NCI-H2171 treated with DMSO at 0.1 percent for 48 hours (cell line): ENCODE data around the gene MTG1.
A peak's percentile ranks its signal among the peaks of the same experiment; 100 is the strongest.
"Not testable (repeated sequence)": the region's sequence is repeated elsewhere in the genome, so short reads cannot be mapped to it uniquely, and the experiment has no call there.

Experiments
- DNase-seq: peaks from one replicate; lab custom pipeline; 2025; lab: John Stamatoyannopoulos, UW

The MTG1 gene

DNA sequence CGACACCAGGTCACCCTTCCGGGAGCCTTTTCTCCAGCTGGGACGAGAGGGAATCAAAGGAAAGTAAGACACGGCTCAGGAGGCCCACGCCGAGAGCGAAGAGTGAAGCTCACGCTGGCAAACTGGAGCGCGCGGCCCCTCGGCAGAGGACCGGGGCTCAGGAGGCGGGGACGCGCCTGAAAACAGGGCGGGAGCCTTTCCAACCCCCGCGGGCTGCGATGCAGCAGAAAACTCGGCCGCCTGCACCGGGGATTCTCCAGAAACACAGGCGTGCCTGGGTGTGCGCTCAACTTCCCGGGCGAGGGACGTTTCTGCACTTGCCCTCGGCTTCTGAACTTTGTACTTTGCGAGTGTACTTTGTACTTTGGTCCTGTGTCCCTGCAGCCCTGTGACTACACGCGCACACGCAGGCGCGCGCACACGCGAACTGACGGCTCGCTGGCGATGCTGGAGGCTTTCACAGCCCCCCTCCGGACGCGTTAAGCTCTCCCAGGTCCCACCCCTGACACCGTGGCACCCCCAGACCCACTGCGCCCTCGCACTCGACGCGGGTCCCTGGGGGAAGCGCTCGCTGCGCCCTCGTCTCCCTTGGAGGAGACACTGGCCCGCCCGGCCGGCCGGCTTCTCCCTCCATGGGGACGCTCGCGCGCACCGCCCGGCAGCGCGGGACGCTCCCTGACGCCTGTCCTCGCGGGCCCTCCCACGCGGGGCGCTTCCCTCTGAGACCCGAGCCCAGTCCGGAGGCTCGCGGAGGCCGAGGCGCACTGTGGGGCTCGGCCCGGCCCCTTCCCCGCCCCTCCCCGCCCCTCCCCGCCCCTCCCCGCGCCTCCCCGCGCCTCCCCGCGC is 15.5 kb upstream of the MTG1 start:
- peak; percentile 11 for DNase-seq

DNA sequence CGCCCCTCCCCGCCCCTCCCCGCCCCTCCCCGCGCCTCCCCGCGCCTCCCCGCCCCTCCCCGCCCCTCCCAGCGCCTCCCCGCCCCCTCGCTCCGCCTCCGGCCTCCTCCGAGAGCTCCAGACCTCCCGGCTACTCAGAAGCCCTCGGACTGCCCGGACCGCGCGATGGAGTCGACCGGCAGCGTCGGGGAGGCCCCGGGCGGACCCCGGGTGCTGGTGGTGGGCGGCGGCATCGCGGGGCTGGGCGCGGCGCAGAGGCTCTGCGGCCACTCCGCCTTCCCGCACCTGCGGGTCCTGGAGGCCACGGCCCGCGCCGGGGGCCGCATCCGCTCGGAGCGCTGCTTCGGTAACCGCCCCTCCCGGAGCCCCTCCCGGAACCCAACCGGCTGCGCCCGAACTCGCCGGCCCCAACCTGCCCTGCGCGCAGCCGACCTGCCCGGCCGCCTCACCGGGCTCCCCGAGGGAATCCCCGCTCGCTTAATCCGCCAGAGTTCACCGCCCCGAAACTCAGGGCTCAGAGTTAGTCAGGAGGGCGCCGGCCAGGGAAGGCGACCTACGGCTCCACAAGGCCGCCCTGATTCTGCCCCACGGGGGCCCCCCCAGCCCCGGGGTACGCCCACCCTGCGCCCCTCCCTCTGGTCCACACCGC is 14.7 kb upstream of the MTG1 start, which contains the start of gene PAOX:
PAOX (plus strand) TSS at position 111 of the 649 bp plus-strand sequence; CDS start at position 166, 55 bp downstream.
- DNase-seq: no peak

DNA sequence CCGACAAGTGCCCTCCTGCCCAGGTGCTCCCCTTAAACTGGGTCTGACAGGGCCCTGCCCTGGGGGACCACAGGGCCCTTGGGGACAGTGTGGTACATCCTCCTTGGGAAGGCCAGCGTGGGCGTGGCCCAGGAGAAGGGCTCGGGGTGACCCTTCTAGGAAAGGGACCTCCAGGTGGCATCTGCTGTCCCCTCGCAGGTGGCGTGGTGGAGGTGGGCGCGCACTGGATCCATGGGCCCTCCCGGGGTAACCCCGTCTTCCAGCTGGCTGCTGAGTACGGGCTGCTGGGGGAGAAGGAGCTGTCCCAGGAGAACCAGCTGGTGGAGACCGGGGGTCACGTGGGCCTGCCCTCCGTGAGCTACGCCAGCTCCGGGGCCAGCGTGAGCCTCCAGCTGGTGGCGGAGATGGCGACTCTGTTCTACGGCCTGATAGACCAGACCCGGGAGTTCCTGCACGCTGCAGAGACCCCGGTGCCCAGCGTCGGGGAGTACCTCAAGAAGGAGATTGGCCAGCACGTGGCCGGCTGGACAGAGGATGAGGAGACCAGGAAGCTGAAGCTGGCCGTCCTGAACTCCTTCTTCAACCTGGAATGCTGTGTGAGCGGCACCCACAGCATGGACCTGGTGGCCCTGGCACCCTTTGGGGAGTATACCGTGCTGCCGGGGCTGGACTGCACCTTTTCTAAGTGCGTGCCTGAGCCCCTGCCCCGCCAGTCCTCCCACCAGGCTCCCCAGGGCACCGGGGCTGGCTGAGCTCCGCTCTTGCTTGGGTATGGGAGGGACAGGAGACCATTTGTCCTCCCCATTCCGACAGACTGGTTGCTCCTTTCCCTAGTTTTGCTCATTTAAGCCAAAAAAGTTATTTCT is 13.9 kb upstream of the MTG1 start:
- no peak for DNase-seq

DNA sequence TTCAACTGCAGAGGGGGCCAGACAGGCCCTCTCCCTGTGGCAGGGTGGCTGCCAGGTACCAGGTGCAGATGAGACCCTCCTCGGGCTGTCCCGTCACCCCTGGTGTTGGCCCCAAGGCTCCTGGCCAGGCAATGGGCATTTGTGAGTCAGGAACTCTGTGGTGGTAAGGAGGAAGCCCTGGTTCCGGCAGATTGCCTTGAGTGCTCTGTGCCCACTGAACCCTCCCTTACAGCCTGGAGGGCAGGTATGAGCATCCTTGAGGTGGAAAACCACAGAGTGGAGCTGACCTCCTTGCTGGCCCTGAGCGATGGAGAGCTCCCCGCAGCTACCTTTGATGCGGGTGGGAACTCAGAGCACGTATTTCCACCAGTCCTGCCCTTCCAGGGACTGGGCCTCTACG is 12.9 kb upstream of the MTG1 start:
- no peak for DNase-seq

DNA sequence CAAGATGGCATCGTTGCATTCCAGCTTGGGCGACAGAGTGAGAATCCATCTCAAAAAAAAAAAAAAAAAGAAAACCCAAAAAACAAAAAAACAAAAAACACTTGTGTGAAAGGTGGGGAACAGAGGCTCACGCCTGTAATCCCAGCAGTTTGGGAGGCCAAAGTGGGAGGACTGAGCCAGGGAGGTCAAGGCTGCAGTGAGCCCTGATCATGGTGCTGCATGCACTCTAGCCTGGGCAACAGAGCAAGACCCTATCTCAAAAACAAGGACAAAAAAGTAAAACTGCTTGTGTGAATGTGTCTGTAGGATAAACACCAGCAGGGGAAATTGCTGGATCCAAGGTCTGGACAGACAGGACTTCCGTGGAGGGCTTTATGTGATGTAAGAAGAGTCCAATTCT is 10.4 kb upstream of the MTG1 start:
- no peak for DNase-seq

DNA sequence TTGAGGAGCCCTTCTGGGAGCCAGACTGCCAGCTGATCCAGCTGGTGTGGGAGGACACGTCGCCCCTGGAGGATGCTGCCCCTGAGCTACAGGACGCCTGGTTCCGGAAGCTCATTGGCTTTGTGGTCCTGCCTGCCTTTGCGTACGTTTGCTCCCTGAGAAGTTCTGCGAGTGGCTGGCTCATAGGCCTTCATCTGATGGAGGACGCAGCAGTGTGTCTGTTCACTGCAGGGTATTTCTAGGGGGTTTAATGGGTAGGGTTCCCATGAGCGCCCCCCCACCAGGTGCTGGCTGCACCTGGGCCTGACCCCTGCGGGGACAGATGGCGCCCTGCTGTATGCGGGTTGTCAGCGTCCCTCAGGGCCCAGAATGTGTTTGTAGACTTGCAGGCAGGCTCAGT is 9.9 kb upstream of the MTG1 start:
- DNase-seq: no peak

DNA sequence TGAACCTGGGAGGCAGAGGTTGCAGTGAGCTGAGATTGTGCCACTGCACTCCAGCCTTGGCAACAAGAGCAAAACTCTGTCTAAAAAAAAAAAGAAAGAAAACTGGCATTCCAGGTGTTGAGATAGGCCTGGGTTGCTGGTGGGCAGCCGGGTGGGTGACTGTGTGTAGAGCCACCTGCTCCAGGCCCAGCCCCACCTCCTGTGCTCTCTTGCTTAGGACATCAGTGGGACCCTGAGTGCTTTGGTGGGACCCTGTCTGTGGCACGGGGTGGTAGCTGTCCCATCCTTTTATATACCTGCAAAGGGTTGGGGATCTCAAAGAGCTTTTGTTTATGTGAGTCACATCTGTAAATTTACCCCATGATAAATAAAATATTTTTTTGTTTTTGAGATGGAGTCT is 8.7 kb upstream of the MTG1 start:
- DNase-seq: no peak

DNA sequence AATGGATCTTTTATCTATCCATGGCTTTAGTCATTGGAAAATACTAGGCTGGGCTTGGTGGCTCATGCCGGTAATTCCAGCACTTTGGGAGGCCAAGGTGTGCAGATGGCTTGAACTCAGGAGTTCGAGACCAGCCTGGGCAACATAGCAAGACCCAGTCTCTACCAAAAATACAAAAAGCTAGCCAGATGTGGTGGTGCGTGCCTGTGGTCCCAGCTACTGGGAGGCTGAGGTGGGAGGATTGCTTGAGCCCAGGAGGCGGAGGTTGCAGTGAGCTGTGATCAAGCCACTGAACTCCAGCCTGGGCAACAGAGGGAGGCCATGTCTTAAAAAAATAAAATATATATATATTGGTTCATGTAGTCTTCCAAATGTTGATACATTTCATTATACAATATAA is 7.0 kb upstream of the MTG1 start:
- DNase-seq: not testable (repeated sequence)

DNA sequence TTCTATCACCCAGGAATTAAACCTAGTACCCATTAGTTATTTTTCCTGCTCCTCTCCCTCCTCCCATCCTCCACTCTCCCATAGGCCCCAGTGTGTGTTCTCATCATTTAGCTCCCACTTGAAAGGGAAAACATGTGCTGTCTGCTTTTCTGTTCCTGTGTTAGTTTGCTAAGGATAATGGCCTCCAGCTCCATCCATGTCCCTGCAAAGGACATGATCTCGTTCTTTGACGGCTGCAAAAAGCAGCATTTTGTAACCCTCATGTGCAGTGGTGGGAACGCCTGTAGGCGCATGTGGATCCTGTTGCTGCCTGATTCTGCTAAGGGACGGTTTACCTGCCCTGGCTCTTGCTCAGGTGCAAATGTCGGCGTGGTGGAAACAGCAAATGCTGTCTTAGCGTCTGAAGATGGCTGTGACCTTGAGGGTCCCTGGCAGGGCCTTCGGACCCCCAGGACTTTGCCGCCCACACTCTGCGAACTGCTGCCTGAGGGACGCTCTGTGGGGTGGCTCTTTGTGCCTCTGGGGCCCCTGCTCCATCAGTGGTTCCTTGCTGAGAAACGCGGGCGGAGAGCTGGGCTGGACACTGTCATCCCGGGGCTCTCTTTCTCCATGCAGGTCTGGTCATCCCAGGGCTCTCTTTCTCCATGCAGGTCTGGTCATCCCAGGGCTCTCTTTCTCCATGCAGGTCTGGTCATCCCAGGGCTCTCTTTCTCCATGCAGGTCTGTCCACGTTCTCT is 5.6 kb upstream of the MTG1 start:
- DNase-seq: no peak

DNA sequence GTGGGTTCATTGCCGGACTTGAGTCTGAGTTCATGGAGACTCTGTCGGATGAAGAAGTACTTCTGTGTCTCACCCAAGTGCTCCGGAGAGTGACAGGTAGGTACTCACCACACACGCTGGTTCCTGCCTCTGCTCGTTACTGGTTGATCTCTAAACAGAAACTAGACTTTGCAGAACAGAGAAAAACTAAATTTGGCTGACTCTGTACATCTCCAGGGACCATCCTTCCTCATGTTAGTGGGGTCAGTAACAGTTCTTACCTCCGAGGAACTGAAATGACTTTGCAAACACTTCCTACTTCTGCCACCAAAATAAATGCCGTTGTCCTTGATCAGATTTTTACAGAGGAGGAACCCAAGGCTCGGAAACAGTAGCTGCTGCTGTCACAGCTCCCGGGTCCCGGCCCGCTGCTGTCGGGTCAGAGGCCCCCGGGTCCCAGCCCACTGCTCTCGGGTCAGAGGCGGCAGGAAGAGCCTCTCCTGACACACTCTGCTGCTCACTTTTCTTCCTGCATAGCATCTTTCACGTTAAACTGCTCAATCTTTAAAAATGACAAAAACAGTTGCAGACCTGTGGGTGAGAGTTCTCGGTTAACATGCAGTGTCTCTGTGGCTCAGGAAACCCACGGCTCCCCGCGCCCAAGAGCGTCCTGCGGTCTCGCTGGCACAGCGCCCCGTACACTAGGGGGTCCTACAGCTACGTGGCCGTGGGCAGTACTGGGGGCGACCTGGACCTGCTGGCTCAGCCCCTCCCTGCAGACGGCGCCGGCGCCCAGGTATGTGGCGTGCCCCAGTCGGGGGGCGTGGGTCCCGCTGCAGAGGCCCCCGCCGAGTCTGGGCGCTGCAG is 4.8 kb upstream of the MTG1 start:
- no peak for DNase-seq

DNA sequence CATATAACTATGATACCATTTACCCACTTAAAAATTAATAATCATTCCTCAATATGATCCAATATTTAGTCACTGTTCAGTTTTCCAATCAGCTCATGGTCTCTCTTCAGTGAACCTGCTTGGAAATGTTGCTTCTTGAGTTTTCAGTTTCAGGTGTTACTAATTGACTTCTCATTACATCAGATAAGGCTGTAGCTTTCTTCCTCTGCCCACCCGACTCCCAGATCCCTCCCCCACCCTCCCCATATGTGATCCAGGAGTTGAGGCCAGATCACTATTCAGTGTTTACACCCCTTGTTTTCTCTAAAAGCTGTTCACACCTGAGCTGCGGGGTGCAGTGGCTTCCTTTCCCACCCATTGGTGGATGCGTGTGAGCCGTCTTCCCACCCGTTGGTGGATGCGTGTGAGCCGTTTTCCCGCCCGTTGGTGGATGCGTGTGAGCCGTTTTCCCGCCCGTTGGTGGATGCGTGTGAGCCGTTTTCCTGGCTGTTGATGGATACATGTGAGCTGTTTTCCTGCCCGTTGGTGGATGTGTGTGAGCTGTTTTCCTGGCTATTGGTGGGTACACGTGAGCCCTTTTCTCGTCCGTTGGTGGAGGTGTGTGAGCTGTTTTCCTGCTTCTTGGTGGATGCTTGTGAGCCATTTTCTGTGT is 3.2 kb upstream of the MTG1 start:
- no peak for DNase-seq

DNA sequence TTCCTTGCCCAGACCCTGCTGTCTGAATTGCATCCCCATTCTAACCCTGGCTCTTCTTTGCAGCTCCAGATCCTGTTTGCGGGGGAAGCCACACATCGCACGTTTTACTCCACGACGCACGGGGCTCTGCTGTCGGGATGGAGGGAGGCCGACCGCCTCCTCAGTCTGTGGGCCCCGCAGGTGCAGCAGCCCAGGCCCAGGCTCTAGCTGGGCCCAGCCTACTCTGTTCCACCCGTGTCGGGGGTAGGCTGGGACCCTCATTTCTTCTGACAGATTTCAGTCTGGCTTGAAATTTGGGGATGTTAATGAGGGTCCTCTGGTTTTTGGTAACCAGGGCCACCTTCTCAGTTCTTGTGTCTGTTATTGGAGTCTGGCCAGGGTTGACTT is 2.7 kb upstream of the MTG1 start:
- DNase-seq: no peak

DNA sequence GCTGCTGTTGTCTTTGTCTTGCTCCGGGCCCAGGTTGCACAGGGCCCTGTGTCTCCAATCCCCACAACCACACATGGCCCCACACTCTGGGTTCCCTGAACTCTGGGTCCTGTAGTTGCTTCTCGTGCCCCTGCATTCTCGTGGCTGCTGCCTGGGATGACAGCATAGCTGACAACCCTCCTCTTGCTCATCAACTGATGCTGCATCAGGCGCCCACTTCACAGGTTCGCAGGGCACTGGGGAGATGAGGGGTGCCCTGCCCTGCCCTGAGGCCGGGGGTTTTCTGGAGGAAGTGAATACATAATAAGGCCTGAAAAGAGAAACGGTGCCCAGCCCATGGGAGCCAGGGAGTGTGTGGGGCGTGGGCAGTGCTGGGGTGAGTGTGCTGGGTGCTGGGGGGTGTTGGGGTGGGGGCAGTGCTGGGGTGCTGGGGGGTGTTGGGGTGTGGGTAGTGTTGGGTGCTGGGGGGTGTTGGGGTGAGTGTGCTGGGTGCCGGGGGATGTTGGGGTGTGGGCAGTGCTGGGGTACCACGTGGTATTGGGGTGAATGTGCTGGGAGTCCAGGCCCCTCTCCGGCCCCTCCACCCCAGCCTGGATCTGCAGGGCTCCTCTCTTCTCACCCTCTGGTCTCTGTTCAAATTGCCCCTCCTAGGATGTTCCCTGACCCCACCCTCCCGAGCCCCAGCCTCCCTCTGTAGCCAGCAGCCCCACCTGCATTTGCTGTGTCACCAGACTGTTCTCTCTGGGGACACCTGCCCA is 2.0 kb upstream of the MTG1 start:
- DNase-seq: no peak

DNA sequence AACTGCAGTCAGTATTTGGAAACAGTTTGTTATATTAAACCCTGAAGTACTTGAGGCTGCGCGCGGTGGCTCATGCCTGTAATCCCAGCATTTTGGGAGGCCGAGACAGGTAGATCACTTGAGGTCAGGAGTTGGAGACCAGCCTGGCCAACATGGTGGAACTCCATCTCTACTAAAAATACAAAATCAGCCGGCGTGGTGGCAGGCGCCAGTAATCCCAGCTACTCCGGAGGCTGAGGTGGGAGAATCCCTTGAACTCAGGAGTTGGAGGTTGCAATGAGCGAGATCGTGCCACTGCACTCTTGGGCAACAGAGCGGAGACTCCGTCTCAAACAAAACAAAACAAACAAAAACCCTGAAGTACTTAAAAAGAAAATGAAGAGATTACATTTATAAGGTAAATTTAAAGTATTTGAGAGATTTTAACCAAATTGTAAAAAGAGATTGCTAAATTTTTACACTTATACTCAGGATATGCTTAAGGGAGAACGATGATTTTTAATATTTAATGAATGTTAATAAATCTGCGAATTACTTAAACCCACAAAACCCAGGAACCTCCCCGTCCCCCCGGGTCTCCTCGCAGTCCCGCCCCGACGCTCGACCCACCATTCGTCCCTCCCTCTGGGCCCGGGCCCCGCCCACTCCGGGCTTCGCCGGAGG is 425 bp upstream of the MTG1 start:
- DNase-seq: no peak

DNA sequence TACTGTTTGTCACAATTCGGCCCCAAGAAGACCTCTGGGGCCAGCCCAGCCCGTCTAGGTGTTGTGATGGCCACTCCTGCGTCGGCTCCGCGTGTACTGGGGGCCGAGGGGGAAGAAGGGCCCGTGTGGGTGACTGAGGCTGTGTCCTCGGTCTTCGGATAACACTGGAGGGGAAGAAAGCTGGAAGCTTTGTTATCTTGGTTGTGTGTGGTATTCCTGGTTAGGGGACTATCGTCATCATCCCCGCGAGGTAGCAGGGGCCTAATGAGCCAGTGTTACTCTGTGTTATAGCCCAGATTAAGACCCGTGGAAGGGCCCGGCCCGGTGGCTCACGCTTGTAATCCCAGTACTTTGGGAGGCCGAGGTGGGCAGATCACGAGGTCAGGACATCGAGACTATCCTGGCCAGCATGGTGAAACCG is 854 bp downstream of the MTG1 start:
- DNase-seq: no peak

DNA sequence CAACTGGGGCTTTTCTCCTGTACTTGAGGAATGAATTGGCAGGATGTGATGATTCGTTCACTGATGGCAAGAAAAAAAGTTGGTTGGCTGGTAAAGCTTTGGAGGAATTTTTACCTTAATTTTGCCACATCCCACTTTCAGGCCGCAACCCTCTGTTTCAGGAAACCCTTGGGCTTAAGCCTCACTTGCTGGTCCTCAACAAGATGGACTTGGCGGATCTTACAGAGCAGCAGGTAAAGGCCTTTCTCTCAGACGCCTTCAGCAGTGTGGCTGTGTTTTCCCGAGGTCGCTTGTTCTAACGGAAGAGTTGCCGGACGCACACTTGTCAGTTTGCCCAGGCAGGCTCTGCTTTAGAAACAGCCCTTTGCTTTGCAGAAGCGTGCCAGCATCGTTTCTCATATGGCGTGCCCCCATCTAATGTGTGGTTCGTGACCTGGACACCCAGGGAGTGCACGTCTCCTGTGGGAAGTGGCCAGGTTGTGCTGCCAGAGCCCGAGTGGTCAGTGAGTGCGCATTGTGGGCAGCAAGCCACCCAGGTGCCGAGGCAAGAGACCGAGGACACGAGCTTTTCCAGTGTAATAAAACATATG is 2.2 kb downstream of the MTG1 start:
- no peak for DNase-seq

DNA sequence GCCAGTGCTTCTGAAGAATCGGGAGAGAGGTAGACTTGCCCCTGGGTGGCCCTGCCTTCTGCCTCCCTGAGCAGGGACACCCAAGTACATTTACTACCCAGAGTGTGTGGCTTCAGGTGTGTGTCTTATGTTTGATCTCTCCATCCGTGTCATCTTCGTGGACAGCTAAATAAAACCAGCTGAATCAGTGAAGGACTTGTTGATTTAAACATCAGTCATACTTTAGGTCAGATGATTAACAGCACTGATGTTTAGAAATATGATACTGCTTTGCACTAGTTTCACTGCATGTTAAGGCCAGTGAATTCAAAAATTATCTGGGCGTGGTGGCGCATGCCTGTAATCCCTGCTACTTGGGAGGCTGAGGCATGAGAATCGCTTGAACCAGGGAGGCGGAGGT is 4.0 kb downstream of the MTG1 start:
- DNase-seq: no peak

DNA sequence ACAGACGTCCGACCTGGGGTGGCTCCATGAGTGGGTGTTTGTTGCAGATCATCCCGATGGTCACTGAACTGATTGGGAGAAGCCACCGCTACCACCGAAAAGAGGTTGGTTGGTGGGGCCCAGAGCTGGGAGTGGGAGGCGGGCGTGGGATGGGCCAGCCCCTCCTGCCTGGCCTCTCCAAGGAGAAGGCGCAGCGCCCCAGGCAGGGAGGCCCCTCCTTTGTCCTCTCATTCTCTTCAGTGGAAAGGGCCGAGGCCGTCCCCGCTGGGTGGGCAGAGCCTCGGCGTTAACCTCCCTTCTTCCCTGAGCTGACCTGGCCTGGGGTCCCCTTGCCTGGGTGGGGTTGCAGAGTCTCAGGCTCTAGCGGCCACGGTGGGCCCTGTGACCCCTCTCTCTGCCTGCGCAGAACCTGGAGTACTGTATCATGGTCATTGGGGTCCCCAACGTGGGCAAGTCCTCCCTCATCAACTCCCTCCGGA is 5.2 kb downstream of the MTG1 start:
- no peak for DNase-seq
